NOMO-1 treated with dmso at 0.1 percent for 144 hours (cell line): ENCODE results near the gene KISS1.
A peak's percentile ranks its signal among the peaks of the same experiment; 100 is the strongest.

Experiments
- DNase-seq: peaks from one replicate; lab custom pipeline; 2025; ENCODE audit not compliant: unreplicated experiment; lab: John Stamatoyannopoulos, UW

KISS1 gene

DNA sequence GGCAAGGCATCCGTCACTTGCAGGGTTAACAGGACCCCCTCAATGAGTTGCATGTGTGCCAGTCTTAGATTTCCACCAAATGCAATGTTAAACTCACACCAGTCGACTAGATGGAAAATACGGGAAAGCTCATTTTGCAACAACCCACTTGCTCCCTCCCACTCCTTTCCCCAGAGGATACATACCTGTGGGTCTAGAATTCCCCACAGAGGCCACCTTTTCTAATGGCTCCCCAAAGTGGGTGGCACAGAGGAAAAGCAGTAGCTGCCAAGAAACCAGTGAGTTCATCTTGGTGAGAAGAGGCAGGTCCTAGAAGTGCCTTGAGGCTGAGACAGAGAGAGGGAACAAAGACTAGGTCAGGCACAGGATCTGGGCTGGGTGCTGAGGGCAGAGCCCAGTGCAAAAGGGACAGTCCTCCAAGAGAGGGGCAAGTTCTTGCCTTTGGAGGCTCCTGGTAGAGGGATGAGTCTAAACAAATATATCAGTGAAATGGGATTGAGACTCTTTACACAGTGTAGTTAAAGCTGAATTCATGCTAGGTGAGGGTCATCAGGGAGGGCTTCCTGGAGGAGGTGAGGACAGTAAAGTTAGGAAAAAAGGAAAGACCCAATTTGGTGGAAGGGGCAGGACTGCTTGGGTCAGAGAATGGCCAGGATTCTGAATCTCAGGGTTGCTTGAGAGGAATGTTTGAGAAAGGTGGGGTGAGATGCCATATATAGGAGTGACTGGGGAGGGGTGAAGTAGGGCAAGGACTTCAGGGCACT, 3.5 kb downstream of the KISS1 start:
- DNase-seq: no peak

DNA sequence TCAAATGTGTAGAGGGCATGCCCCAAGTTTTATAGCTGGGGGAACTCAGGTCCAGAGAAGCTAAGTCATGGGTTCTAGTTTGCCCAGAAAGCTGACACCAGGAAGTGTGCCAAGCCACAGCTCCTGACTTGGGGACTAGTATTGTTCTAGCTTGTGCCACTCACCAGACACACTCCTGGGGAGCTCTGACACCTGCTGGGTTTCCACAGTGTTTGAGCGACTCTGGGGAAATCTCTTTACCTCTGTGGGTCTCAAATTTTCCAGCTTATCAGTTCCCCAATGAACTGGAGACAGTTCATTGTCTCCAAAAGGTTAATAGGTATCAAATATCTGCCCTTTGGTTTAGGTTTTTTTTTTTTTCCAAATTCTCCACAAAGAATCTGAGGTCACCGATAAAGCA, 4.2 kb downstream of the KISS1 start:
- no peak for DNase-seq

DNA sequence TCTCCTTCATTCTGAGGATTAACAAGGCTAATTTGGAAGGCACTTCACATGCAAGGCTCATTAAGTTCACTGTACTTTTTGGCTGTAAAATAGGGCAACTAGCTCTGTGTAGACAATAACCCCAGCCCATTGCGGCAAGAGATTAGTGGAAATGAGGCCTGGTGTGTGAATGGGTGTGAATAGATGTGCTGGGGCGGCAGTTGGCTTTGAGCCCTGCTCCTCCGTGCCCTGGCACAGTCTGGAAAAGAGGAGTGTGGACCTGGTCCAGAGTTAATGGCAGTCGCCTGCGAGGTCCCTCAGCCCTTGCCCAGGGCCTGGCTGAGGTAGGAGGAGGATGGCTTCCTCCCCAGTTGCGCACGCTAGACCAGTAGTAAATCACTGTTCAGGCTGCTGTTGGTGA, 4.8 kb downstream of the KISS1 start:
- DNase-seq: no peak

DNA sequence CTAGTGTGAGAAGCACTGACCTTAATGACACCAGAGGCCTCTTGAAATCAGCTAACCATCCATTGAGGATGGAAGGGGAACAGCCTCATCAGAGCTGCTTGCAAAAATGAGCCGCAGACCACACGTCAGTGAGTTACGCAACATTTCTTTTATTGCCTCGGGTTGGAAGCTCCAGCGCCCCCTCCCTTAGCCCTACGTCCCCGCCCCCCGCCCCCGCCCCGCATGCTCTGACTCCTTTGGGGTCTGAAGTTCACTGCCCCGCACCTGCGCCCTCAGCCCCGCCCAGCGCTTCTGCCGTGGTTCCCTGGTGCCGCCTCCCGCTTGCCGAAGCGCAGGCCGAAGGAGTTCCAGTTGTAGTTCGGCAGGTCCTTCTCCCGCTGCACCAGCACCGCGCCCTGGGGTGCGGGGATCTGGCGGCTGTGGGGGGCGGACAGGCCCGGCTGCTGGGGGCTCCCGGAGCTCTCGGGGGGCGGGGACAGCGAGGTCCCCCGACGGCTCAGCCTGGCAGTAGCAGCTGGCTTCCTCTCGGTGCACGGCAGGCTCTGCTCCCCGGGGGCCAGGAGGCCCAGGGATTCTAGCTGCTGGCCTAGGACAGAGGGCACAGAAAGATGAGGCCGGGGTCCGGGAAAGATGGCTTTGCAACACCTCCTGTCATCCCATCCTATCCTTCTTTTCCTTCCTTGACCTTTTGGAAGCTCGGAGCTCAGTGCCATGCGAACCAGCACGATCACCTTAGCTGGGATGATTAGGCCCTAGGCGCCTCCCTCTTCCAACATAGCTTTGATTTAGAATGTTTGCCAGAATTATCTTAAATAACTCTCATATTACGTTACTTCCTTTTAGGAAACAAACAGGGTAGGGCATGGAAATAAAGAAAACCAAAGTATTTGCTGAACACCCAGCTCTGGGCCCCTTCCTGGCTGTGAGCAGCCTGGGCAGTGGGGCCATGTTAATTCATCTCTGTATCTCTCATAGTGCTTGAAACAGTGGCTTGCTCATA, 5.8 kb downstream of the KISS1 start:
- DNase-seq: peak; percentile 77

DNA sequence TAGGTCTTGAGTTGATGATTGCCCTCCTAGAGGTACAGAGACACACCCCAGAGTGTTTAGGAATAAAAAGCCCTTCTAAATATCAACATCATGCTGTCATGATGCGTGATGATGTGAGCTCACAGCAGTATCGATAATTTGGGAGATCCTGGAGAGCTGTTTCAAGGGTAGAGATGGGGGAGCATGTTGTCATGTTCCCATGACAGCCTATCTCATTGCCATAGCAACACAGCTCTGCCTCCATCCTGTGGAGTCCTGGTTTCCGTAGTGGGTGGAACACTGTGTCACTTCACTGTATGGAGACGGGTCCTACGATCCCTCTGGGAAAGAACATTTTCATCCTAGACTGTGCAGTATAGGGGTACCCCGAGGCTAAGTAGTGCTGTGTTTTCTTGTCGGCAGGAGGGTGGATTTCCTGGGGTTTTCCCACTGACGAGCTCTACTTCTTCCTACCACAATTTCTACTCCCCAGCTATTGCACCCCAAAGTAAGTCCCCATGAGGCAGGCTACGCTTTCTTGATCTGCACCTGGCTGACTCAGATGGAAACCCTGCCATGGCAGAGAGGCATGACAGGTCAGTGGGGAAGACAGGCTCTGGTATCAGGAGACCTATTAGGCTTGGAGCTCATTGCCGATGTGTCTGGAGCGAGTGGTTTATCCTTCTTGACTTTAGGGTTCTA, 7.2 kb downstream of the KISS1 start:
- DNase-seq: no peak

DNA sequence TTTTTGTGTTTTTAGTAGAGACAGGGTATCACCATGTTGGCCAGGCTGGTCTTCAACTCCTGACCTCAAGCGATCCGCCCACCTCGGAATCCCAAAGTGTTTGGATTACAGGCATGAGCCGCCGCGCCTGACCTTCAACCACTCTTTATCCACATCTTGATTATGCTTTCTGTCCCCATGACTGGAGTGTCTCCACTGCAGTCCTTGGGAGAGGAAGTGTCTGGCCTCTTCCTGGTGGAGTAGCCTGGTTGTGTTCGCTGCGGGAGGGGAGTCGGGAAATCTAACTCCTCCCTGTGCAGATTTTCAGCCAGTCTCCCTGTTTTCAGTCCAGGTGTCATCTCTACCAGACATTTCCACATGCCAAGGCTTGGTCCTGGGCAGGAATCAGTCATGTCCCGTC, 9.7 kb downstream of the KISS1 start:
- DNase-seq: no peak

DNA sequence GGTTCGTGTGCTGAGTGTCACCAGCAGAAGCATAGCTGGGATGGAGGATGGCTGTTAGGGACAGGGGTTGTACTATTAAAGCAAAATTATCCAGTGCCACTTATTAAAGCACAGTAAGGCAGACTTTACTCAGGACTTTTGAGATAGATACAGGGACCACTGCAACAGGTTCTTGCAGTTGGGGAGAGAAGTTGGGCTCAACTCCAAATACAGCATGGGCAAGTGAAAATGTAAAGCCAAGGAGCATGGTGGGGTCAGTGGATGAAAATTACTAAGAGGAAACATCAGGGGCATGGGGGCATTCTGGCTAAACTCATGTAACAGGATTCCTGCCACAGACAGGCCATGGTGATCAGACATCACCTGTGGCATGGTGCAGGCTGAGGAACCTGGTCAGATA, 15.2 kb downstream of the KISS1 start:
- DNase-seq: no peak

DNA sequence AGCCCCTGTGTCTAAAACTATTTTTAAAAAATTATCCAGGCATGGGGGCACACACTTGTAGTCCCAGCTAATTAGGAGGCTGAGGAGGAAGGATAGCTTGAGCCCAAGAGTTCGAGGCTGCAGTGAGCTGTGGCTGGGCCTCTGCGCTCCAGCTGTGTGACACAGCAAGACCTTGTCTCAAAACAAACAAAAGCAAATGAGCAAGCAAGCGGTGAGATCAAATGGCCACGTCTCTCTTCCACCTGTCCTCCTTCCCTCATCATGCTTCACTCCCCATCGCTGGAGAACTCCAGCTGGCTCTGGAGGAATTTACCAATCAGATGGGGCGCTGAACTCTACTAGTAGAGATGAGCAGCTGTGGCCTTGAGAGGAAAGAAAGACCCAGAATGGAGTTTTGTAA, 16.2 kb downstream of the KISS1 start:
- no peak for DNase-seq

DNA sequence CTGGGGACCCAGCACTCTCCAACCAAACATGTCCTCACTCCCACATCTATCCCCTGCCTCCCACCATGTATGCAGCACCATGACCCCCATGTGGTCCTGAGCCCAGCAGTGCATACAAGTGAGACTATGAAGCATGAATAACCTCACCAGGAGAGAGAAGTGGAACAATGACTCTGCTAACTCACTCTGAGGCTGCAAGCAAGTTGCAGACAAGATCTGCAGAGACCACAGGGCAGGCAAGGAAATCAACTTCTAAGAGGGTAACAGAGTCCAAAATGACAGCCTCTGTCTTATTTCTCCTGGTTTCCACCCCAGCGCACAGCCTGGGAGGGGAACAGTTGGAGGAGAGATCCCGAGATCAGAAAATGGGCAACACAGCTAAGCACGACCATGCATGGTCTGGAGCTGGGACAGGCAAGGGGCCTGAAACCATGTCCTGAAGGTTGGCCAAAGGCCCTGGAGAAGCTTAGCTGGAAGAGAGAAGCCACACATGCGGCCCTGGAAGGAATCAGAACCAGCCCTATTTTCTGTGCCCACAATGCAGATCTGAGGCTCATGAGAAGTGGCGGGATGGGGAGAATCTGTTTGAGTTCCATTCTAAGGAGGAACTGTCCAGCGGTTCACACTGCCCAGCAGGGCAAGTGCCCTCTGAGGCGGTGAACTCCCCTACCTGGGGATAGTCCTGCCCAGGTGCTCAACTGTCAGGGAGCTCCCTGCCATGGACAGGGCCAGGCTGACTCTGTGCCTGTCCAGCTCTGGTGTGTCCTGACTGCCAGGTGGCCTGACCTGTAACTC, 17.6 kb downstream of the KISS1 start:
- no peak for DNase-seq

DNA sequence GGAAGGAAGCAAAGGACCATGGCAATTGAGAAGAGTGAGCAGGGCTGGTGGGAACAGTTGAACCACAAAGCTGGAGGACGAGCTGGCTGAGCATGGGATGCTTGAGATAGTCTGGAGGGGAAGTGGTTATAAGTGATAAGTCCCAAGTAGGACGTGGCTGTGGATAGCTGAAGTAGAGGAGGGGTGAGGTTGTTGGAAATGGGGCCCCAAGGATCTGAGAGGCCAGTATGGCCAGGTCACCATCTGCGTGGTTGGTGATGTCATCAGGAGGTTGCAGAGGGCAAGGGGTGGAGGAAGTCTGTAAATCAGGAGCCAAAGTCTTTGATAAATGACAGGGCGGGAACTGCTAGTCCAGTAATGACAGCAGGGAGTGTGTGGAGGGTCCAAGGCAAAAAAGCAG, 19.2 kb downstream of the KISS1 start:
- DNase-seq: peak; percentile 2

DNA sequence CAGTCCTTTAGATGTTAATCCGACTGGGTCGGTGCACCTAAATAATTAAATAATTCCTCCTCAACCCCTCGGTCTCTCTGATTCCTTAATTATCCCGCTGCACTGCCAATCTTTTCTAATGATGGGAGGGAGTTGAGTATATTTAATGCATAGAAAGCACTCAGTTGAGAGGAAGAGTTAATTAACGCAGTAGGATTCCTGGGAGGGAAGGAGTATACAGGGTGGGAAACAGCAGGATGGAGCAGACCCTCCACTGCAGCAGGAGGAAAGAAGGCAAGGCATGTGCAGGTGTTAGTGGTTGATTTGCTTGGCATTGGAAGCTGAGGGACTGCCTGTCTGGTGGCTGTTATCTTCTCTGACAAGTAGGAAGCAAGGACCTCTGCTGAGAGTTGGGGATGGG, 20.2 kb downstream of the KISS1 start:
- DNase-seq: no peak

DNA sequence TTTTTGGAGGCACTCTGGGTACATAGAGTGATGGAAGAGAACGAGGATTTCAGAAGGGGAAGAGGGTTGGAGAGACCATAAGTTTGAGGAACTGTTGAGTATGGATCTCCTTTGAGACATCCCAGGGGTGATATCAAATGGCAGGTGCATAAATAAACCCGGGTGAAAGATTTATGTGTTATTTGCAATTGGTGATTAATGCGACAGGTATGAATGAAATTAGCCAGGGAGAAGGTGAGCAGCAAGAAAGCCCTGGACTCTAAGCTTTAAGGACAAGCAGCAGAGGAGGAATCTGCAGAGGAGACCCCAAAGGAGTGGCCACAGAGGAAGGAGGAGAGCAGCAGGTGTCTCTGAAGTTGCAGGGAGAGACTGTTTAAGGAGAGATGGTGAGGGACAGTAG, 21.3 kb downstream of the KISS1 start:
- no peak for DNase-seq

DNA sequence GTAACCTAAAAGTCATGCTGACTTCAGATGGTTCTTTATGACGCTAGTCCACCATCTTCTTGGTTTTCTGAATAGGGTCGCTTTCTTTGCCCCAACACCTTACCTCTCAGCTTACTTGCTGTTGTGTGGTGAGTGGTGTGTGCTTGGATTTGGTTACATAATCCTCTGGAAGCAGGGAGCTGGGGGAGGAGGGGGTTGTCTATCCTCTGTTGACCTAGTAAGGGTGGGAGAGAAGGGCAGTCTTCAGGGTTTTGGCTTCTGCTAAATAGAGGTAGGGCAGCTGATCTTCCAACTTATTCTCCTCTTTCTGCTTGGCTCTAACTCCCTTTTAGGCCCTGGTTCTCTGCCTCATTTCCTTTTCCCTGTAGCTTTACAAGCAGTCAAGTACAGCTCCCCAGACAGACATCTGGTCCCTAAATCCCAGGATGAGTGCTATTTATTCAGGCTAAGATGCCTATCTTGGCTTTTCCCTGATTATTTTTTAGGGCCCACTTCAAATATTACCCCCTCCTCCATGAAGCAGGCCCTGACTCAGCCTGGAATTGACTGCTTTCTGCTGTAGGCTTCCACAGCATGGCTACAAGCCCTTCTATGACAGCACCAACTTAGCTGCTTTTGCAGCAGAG, 23.8 kb downstream of the KISS1 start:
- no peak for DNase-seq

DNA sequence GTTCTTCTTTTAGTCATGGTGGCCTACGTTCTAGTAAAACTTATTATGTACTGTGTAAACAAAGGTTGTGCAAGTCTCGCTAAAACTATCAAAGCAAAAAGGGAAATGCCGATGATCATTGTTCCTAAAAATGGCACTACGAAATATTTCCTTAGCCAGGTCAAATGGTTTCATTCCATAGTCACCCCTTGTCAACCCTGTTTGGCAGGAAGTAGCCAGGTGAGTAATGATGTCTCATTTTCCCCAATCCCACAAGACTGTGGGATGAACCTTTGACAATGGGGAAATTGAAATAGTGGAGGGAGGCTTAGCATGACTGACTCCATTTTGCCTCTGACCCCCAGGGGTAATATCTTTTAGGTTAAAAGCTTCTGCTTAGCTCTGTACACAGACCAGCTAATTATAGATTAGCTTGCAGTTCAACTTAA, 24.5 kb downstream of the KISS1 start:
- peak; percentile 1 for DNase-seq

DNA sequence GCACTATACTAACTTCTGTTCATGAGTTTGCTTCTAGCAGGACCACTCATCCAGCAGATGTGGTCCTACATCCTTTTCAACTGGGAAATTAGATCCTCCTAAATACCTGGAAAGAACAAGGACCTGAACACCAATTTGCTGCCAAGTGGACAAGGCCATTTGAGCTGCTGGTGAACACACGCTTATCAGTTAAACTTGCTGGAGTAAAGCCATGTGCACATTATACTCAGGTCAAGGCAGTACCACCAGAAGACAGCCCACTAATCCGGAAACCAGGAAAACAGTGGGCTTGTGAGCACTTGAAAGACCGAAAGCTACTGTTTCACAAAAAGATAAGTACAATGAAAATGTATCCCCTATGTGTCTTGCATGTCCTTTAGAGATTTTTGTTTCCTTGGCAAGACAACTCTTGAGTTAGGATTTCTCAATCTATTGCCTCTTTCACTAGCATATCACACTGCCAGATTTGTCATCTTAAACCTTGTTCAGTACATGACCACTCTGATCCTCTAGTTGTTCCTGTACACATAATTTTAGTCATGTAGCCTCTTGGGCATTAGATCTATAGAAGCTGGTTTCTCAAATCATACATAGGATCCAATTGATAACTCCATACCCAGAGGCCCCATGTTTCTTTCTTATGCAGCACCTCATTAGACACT, 25.7 kb downstream of the KISS1 start:
- no peak for DNase-seq

DNA sequence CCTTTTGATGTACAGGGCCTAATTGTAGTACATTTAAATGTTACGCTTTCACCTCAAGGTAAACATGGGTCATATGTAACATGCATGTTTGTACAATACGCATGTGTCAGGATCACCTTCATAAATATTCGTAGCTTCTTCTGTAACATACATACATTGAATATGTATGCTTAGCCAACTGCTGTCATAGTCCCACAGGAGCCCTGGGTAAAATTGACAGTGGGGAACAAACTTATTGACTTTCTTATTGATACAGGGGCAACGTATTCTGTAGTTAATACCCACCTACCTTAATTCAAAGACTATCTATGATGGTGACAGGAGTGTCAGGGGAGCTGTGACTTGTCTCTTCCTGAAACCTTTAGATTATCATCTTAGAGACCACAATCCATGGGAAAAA, 26.4 kb downstream of the KISS1 start:
- no peak for DNase-seq

DNA sequence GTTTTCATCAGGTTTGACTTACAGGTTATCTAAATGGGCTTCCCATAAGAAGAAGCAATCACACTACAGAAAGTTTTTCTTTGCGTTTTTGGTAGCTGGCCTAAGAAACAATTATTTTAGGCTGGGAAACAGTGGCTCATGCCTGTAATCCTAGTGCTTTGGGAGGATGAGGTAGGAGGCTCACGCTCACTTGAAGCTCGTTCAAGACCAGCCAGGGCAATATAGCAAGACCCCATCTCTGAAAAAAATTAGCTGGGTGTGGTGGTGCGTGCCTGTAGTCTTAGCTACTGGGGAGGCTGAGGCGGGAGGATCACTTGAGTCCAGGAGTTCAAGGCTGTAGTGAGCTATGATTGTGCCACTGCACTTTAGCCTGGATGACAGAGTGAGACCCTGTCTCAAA, 28.6 kb downstream of the KISS1 start:
- no peak for DNase-seq

DNA sequence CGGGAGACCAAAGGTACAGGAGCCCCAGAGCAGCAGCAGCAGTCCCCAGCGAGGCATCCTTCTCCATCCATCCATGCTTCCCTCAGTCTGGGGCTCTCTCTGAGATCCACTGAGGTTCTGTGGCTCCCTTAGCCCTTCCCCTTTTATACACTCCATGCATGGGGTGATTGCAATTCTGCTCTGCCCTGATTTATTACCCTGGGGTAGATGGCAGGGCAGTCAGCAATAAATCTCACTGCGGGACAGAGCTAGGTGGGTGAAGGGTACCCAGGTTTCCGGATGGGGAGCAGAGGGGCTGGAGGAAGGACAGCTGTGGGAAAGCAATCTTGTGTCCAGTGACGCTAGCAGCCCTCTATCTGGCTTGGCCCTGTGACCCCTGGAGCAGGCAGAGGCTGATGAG, 30.1 kb downstream of the KISS1 start, which contains the start of gene REN:
REN (minus strand) TSS at position 119 of the 400 bp plus-strand sequence; CDS start at position 75, 44 bp downstream.
- no peak for DNase-seq

DNA sequence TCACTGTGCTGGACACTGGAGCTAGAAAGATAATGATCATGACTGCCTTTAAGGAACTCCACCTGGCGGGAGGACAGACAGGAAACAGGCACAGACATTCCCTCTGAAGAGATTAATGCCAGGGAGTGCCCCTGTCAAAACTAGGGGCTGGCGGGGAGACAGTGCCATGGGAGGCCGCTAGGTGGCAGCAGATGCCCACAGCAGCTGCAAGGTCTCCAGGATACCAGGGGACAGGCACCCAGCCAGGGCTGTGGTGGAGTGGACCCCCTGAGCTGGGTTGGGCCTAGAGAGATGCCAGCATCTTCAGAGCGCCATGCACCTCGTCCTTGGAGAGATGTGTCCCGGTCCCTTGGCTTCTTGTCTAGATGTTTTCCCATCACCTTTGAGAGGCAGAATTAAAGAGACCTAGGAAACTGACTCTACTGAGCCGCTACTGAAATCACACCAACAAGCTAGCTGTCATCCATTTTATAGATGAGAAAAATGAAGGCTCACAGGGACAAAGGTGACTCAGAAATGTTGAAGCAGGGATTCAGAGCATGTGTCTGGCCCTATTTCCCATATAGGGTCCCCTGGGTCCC, 33.7 kb downstream of the KISS1 start:
- DNase-seq: peak; percentile 52
